Endothelial cell of umbilical vein (primary cell): Measurements from ENCODE around the gene SLC39A13. TPM values are rescaled to one million over a fixed set of nuclear protein-coding genes. Genes with fewer than 3 reads are reported as not detected.

ENCODE experiments used
- BruUV-seq: library from RNA; stranded (reverse); fragments of 400-500 nt; replicated peaks from 2 replicates; lab custom pipeline; 2021; lab: Mats Ljungman, UMichigan
- CTCF ChIA-PET: fragments of 300-600, 350-600 bp; sonication (Branson Sonifier 250); formaldehyde crosslinking; loops from one replicate; lab custom pipeline; 2021; ENCODE audit warnings: antibody characterized with exemption, inconsistent platforms; lab: Charles Lee
- POLR2A ChIA-PET: fragments of 300-600, 350-600 bp; sonication (Branson Sonifier 250); formaldehyde crosslinking; loops from one replicate; lab custom pipeline; 2021; ENCODE audit warnings: antibody characterized with exemption, inconsistent platforms; lab: Charles Lee
- DNase-seq: peaks from one replicate; pipeline ENCODE4 v3.0.0-alpha.2; 2011; ENCODE audit warnings: low read depth, low spot score
- FAIRE-seq: peaks from 2 replicates; lab custom pipeline; 2011; peaks lifted over from hg19 to GRCh38; lab: Jason Lieb, UNC
- H2AFZ ChIP-seq: 2 replicates; pipeline ENCODE4 v1.6.0; 2012; ENCODE audit warnings: low read depth, low read length, control low read depth, inconsistent platforms
- H3K27ac ChIP-seq: 2 replicates; pipeline ENCODE4 v1.5.1; 2011; ENCODE audit warnings: low read depth, mild to moderate bottlenecking, control low read depth, low read length, moderate library complexity; ENCODE audit not compliant: insufficient read depth
- H3K27me3 ChIP-seq, 2 experiments: 2 replicates each; pipeline versions ENCODE4 v1.6.0 to v1.6.1; 2011; ENCODE audit warnings: low read length in 2 of 2, mixed read lengths in 1 of 2; ENCODE audit not compliant: control insufficient read depth in 2 of 2, insufficient read depth in 2 of 2
- H3K36me3 ChIP-seq, 2 experiments: 2 replicates in 1 of 2; 3 replicates in 1 of 2; pipeline ENCODE4 v1.5.1; 2011; ENCODE audit warnings: low read length in 2 of 2, mild to moderate bottlenecking in 1 of 2, moderate library complexity in 1 of 2; ENCODE audit not compliant: control insufficient read depth in 2 of 2, insufficient read depth in 2 of 2; ENCODE audit errors: extremely low read depth in 1 of 2
- H3K4me1 ChIP-seq: 3 replicates; pipeline ENCODE4 v1.5.1; 2011; ENCODE audit warnings: mild to moderate bottlenecking, low read length; ENCODE audit not compliant: control insufficient read depth, insufficient read depth; ENCODE audit errors: extremely low read depth
- H3K4me2 ChIP-seq: 2 replicates; pipeline ENCODE4 v1.6.1; 2011; ENCODE audit warnings: low read length, control low read depth, mixed read lengths; ENCODE audit not compliant: insufficient read depth
- H3K4me3 ChIP-seq, 3 experiments: fragments of 200-600 bp in 1 of 3; sonication (generic), shearing (Covaris generic) in 1 of 3; replicated peaks in 1 of 3; 2 replicates each; pipeline ENCODE4 v1.5.1; 2011 to 2016; ENCODE audit warnings: control low read depth in 3 of 3, low read length in 3 of 3, mild to moderate bottlenecking in 2 of 3, inconsistent platforms in 1 of 3, low read depth in 1 of 3, moderate library complexity in 1 of 3; ENCODE audit not compliant: insufficient read depth in 1 of 3
- H3K79me2 ChIP-seq: 2 replicates; pipeline ENCODE4 v1.6.0; 2012; ENCODE audit warnings: low read length, inconsistent platforms; ENCODE audit not compliant: control insufficient read depth, insufficient read depth
- H3K9ac ChIP-seq: replicated peaks from 2 replicates; pipeline ENCODE3; 2011; ENCODE audit warnings: low read length, control low read depth; ENCODE audit not compliant: insufficient read depth; ENCODE audit errors: extremely low read depth
- H3K9me1 ChIP-seq: replicated peaks from 3 replicates; pipeline ENCODE4 v1.6.0; 2011; ENCODE audit warnings: mild to moderate bottlenecking, low read length; ENCODE audit not compliant: control insufficient read depth, insufficient read depth; ENCODE audit errors: extremely low read depth
- H3K9me3 ChIP-seq: replicated peaks from 2 replicates; pipeline ENCODE4 v1.5.1; 2012; ENCODE audit warnings: low read length, inconsistent platforms; ENCODE audit not compliant: control insufficient read depth, insufficient read depth
- H4K20me1 ChIP-seq: replicated peaks from 2 replicates; pipeline ENCODE3; 2011; ENCODE audit warnings: mild to moderate bottlenecking, low read length; ENCODE audit not compliant: control insufficient read depth, insufficient read depth; ENCODE audit errors: extremely low read depth
- EZH2 ChIP-seq: IDR thresholded peaks from 2 replicates; pipeline ENCODE4 v1.6.1; 2012; ENCODE audit warnings: borderline replicate concordance, low read depth, mild to moderate bottlenecking, moderate library complexity, low read length, inconsistent platforms; ENCODE audit not compliant: severe bottlenecking
- FOS ChIP-seq: IDR thresholded peaks from 2 replicates; pipeline ENCODE4 v1.6.1; 2011; ENCODE audit warnings: mild to moderate bottlenecking, low read length, moderate library complexity, borderline replicate concordance; ENCODE audit not compliant: insufficient read depth
- GATA2 ChIP-seq: IDR thresholded peaks from 2 replicates; pipeline ENCODE4 v1.7.0; 2011; ENCODE audit warnings: low read depth, mild to moderate bottlenecking, moderate library complexity, mixed read lengths, low read length; ENCODE audit not compliant: insufficient read length, insufficient read depth
- JUN ChIP-seq: IDR thresholded peaks from 2 replicates; pipeline ENCODE4 v1.6.1; 2011; ENCODE audit warnings: borderline replicate concordance, low read depth; ENCODE audit not compliant: insufficient read length, insufficient read depth
- POLR2A ChIP-seq: IDR thresholded peaks from 2 replicates; pipeline ENCODE4 v1.6.1; 2012; ENCODE audit warnings: low read depth, mild to moderate bottlenecking, control low read depth, low read length
- POLR2AphosphoS5 ChIP-seq: IDR thresholded peaks from 2 replicates; pipeline ENCODE4 v1.6.1; 2012; ENCODE audit warnings: low read depth, mild to moderate bottlenecking, control low read depth, low read length, moderate library complexity; ENCODE audit not compliant: insufficient read depth
- dilution Hi-C: fragments of 300-500 bp; cut with MboI; formaldehyde crosslinking; loops from one replicate; pipeline ENCODE4 v1.15.0; 2019; ENCODE audit warnings: low sequenced_read_pairs; ENCODE audit not compliant: extremely low pct_ligation_motif_present
- intact Hi-C: fragments of 100-400 bp; cut with micrococcal nuclease; formaldehyde crosslinking; loops from one replicate; pipeline ENCODE4 v1.10.0; 2022
- polyA plus RNA-seq, 4 experiments: library from polyadenylated mRNA; depleted of rRNA in 3 of 4; stranded (reverse) in 3 of 4; unstranded in 1 of 4; fragments of >200 nt; gene quantifications; 2 replicates each; pipeline versions ENCODE4 v1.2.1 to v1.2.3, GENCODE V29; 2011 to 2012; ENCODE audit warnings: missing spikeins in 1 of 4
- total RNA-seq: library from RNA; stranded (reverse); gene quantifications from 2 replicates; pipeline ENCODE4 v1.2.3, GENCODE V29; 2021
- TF ChIP-seq, protein P1 (sequence below): IDR thresholded peaks from 2 replicates; pipeline ENCODE4 v1.6.1; 2011; ENCODE audit not compliant: insufficient read depth, insufficient read length
- TF ChIP-seq, protein P2 (sequence below), 2 donors: IDR thresholded peaks; 1 replicate in 1 of 2; 2 replicates in 1 of 2; pipeline ENCODE4 v1.5.1; 2011; ENCODE audit warnings: low read length in 2 of 2, mild to moderate bottlenecking in 2 of 2, moderate library complexity in 2 of 2, control low read depth in 1 of 2, inconsistent platforms in 1 of 2, low read depth in 1 of 2; ENCODE audit not compliant: insufficient read depth in 1 of 2; ENCODE audit errors: extremely low read depth in 1 of 2

The SLC39A13 gene
- total and polyA plus RNA-seq, 2 donors (not counting 3 experiments of a cell fraction or from before 2014, with no cell fraction given), result 91.9 to 94.3 TPM

DNA sequence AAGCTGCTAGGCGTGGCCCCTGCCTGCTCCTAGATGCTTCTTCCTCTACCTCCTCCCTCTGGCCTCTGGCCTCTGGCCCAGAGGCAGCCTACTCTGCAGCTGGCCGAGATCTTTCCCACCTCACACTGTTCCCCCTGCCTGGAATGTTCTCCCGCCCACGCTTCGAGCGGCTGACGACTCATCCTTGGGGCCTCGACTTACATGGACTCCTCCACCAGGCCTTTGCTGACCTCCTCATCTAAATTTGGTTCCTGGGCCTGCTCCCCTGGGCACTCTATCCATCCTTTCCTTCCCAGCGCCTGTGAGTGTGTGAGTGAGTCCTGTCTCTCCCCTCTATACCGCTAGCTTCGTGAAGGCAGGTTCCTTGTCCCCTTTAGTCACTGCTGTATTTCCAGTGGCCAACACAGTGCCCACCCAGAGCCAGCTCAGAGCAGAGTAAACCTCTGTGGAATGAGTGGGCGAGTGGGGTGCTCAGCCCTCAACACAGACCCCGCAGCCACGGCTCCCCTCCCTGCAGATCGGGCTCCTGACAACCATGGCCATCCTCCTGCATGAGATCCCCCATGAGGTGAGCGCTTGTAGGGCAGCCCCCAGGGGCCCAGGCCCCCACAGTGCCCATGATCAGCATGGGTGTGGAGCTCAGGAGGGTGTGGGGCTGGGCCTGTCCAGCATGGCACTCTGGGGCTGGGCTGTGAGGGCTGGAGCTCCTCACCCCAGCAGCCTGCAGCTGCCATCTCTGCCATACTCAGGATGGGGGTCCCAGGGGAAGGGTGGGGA lies 5.7 kb downstream of the SLC39A13 start:
- ChIA-PET POLR2A (no interaction called here), CTCF (interaction anchor here (7.4 kb wide), 1 partner anchor 41 kb away, joined by 148 read pairs; no protein-coding TSS in a partner anchor)
- no peak for FAIRE-seq
- H3K79me2 ChIP-seq, result peaks cover 22% of the 10 kb centered on the region
- H3K36me3 ChIP-seq, result peaks cover 12 to 49% of the 10 kb centered on the region in 2 experiments
- H3K4me1 ChIP-seq, result peaks cover 35% of the 10 kb centered on the region
- no peak overlapping the region for H3K4me3 ChIP-seq
- no peaks in the 10 kb centered on the region for H3K9me1 ChIP-seq
- no peak overlapping the region for H3K4me2 ChIP-seq
- no peaks in the 10 kb centered on the region for H3K27me3 ChIP-seq
- H3K9ac ChIP-seq, result no peak overlapping the region
- no peaks in the 10 kb centered on the region for H3K9me3 ChIP-seq
- no peak overlapping the region for H3K27ac ChIP-seq
- intact Hi-C loops (loop anchor here (10.0 kb wide), 1 partner anchor 441 kb away; no protein-coding TSS in a partner anchor), dilution Hi-C loops (no loop called here)
- DNase-seq, result no peak
- no TSS peak for BruUV-seq
- TF ChIP-seq GATA2 (no peak), POLR2AphosphoS5 (no peak), JUN (no peak), EZH2 (no peak), POLR2A (no peak), FOS (no peak)
- TF ChIP-seq, protein P1, sequence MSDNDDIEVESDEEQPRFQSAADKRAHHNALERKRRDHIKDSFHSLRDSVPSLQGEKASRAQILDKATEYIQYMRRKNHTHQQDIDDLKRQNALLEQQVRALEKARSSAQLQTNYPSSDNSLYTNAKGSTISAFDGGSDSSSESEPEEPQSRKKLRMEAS, result no peak
- TF ChIP-seq, protein P2, sequence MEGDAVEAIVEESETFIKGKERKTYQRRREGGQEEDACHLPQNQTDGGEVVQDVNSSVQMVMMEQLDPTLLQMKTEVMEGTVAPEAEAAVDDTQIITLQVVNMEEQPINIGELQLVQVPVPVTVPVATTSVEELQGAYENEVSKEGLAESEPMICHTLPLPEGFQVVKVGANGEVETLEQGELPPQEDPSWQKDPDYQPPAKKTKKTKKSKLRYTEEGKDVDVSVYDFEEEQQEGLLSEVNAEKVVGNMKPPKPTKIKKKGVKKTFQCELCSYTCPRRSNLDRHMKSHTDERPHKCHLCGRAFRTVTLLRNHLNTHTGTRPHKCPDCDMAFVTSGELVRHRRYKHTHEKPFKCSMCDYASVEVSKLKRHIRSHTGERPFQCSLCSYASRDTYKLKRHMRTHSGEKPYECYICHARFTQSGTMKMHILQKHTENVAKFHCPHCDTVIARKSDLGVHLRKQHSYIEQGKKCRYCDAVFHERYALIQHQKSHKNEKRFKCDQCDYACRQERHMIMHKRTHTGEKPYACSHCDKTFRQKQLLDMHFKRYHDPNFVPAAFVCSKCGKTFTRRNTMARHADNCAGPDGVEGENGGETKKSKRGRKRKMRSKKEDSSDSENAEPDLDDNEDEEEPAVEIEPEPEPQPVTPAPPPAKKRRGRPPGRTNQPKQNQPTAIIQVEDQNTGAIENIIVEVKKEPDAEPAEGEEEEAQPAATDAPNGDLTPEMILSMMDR (IDR thresholded peaks at IDR 0.05; ENCODE audit: extremely low read depth in 1 of 2, insufficient read depth in 1 of 2, low read depth in 1 of 2, low read length in 2 of 2), result no peak
- no peak overlapping the region for H2AFZ ChIP-seq
- H4K20me1 ChIP-seq, result no peaks in the 10 kb centered on the region
